ENCODE results near the gene DAPK2.

Gene DAPK2

GRCh38 chr15:63996794-63997357, 49.4 kb downstream of the DAPK2 start:
- no peak for DNase-seq (ENCODE audit: low spot score)

GRCh38 chr15:63995789-63996188, 50.5 kb downstream of the DAPK2 start:
- no peak for DNase-seq (ENCODE audit: low spot score)

- no peak for DNase-seq (ENCODE audit: low spot score)
These were observed 52.1 kb downstream of the DAPK2 start for GRCh38 chr15:63994073-63994600.

- no peak for DNase-seq (ENCODE audit: low spot score)
These were observed 54.0 kb downstream of the DAPK2 start for GRCh38 chr15:63992300-63992699.

- no peak for DNase-seq (ENCODE audit: low spot score)
These were observed 54.6 kb downstream of the DAPK2 start for GRCh38 chr15:63991706-63992105.

- no peak for DNase-seq (ENCODE audit: low spot score)
These were observed 55.8 kb downstream of the DAPK2 start for GRCh38 chr15:63990454-63990853.

GRCh38 chr15:63987796-63988378, 58.4 kb downstream of the DAPK2 start:
- DNase-seq (ENCODE audit: low spot score): no peak

- DNase-seq (ENCODE audit: low spot score): peak; percentile 58
These were observed 59.4 kb downstream of the DAPK2 start for GRCh38 chr15:63986751-63987341.

GRCh38 chr15:63986185-63986680, 60.1 kb downstream of the DAPK2 start:
- DNase-seq (ENCODE audit: low spot score): no peak

GRCh38 chr15:63985221-63986184, 60.8 kb downstream of the DAPK2 start:
- no peak for DNase-seq (ENCODE audit: low spot score)

- no peak for DNase-seq (ENCODE audit: low spot score)
These were observed 62.0 kb downstream of the DAPK2 start for GRCh38 chr15:63984331-63984730.

GRCh38 chr15:63983061-63983711, 63.1 kb downstream of the DAPK2 start:
- DNase-seq (ENCODE audit: low spot score): peak; percentile 22

- no peak for DNase-seq (ENCODE audit: low spot score)
These were observed 63.9 kb downstream of the DAPK2 start for GRCh38 chr15:63982381-63982854.

- DNase-seq (ENCODE audit: low spot score): no peak
These were observed 64.5 kb downstream of the DAPK2 start for GRCh38 chr15:63981596-63982320.

GRCh38 chr15:63979262-63979793, 67.0 kb downstream of the DAPK2 start:
- no peak for DNase-seq (ENCODE audit: low spot score)

- DNase-seq (ENCODE audit: low spot score): no peak
These were observed 67.6 kb downstream of the DAPK2 start for GRCh38 chr15:63978511-63979261.

- DNase-seq (ENCODE audit: low spot score): no peak
These were observed 69.2 kb downstream of the DAPK2 start for GRCh38 chr15:63977119-63977518.

- DNase-seq (ENCODE audit: low spot score): no peak
These were observed 72.3 kb downstream of the DAPK2 start for GRCh38 chr15:63974021-63974420.

- no peak for DNase-seq (ENCODE audit: low spot score)
These were observed 72.9 kb downstream of the DAPK2 start for GRCh38 chr15:63973212-63974009.

Measured in NAMALWA (cell line).